SK-N-SH (cell line): ENCODE measurements around the gene SCAF1.
A peak's percentile ranks its signal among the peaks of the same experiment; 100 is the strongest.

Source experiments
- CHD2 ChIP-seq: fragments of 150-350 bp; IDR thresholded peaks from 2 replicates; pipeline ENCODE4 v1.6.1; 2018; ENCODE audit warnings: low read length; ENCODE audit not compliant: partially characterized antibody
- ELF1 ChIP-seq: IDR thresholded peaks from 2 replicates; pipeline ENCODE4 v1.4.0; 2012
- EP300 ChIP-seq, 2 experiments: IDR thresholded peaks; 2 replicates each; pipeline versions ENCODE4 v1.4.0 to v1.6.1; 2012; ENCODE audit warnings: borderline replicate concordance in 1 of 2, low read depth in 1 of 2, low read length in 1 of 2
- EZH2phosphoT487 ChIP-seq: fragments of 200-600 bp; sonication (generic); IDR thresholded peaks from 2 replicates; pipeline ENCODE4 v1.6.1; 2017; ENCODE audit warnings: low read depth, mixed run types, mild to moderate bottlenecking, antibody characterized with exemption, moderate library complexity, borderline replicate concordance
- JUND ChIP-seq: IDR thresholded peaks from 2 replicates; pipeline ENCODE4 v1.4.0; 2012
- POLR2AphosphoS5 ChIP-seq: IDR thresholded peaks from 2 replicates; pipeline ENCODE4 v1.6.1; 2012; ENCODE audit warnings: low read depth, low read length
- RAD21 ChIP-seq: IDR thresholded peaks from 2 replicates; pipeline ENCODE4 v1.6.1; 2012; ENCODE audit warnings: mild to moderate bottlenecking, low read length
- RCOR1 ChIP-seq: fragments of 150-350 bp; IDR thresholded peaks from 2 replicates; pipeline ENCODE4 v1.6.1; 2017; ENCODE audit warnings: antibody characterized with exemption, low read length
- SMC3 ChIP-seq: IDR thresholded peaks from 2 replicates; pipeline ENCODE4 v1.6.1; 2012; ENCODE audit warnings: low read depth, low read length, improper control_type of control experiment
- TEAD4 ChIP-seq: IDR thresholded peaks from 2 replicates; pipeline ENCODE4 v1.4.0; 2012; ENCODE audit warnings: mild to moderate bottlenecking, borderline replicate concordance; ENCODE audit not compliant: insufficient read depth
- TF ChIP-seq, protein P1 (sequence below): fragments of 200-600 bp; sonication (generic); IDR thresholded peaks from 2 replicates; pipeline ENCODE4 v1.6.1; 2017; ENCODE audit warnings: antibody characterized with exemption, mild to moderate bottlenecking, moderate library complexity
- TF ChIP-seq, protein P2 (sequence below): IDR thresholded peaks from 2 replicates; pipeline ENCODE4 v1.4.0; 2012; ENCODE audit warnings: low read depth
- TF ChIP-seq, protein P3 (sequence below): IDR thresholded peaks from 2 replicates; pipeline ENCODE4; 2012
- TF ChIP-seq, protein P4 (sequence below): IDR thresholded peaks from 2 replicates; pipeline ENCODE4 v1.6.1; 2012; ENCODE audit warnings: mild to moderate bottlenecking, low read depth, low read length, moderate library complexity

DNA sequence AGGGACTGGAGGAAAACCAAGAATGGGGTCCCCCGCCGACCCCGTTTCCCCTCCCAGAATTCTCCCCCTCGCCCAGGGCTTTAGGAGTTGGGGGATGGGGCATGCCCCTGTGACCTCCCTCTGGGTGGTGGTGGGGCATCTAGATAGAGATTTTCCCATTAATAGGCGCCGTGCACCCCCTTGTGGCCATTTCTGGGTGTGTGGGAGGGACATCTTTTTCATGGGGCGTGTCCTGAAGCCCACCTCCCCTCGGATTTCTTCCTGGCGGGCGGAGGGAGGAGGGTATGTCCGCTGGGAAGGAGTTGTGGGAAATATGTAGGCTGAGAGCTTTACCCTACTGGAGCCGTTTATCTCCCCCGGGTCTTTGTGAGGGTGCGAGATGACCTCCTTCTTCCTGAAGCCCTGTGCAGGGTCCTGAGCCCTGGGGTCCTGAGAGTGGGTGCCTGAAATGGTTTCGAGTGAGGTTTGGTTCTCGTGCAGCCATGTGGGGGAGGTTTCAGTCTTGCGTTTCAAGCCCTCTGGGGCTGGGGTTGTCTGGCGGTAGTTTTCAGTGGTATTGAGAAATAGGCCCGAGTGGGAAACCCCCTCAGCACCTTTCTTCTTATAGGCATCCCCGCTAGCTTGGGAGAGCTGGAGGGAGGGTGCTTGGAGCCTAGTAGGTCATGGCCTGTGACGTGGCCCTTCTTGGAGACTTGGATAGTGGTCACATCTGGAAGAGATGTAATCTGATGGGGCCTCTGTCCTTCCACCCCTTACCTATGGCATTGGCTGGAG lies 36.1 kb downstream of the SCAF1 start:
- TF ChIP-seq EP300 (IDR thresholded peaks at IDR 0.05; ENCODE audit: borderline replicate concordance in 1 of 2, low read depth in 1 of 2, low read length in 1 of 2) (no peak), POLR2AphosphoS5 (no peak), ELF1 (no peak), RAD21 (peak; percentile 60), RCOR1 (0 out of 2 replicates have a peak, but pooled peaks have one; percentile 7), EZH2phosphoT487 (no peak), SMC3 (no peak), JUND (no peak), TEAD4 (no peak), CHD2 (peak; percentile 73)
- TF ChIP-seq, protein P1, sequence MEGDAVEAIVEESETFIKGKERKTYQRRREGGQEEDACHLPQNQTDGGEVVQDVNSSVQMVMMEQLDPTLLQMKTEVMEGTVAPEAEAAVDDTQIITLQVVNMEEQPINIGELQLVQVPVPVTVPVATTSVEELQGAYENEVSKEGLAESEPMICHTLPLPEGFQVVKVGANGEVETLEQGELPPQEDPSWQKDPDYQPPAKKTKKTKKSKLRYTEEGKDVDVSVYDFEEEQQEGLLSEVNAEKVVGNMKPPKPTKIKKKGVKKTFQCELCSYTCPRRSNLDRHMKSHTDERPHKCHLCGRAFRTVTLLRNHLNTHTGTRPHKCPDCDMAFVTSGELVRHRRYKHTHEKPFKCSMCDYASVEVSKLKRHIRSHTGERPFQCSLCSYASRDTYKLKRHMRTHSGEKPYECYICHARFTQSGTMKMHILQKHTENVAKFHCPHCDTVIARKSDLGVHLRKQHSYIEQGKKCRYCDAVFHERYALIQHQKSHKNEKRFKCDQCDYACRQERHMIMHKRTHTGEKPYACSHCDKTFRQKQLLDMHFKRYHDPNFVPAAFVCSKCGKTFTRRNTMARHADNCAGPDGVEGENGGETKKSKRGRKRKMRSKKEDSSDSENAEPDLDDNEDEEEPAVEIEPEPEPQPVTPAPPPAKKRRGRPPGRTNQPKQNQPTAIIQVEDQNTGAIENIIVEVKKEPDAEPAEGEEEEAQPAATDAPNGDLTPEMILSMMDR = peak; percentile 72
- TF ChIP-seq, protein P2, sequence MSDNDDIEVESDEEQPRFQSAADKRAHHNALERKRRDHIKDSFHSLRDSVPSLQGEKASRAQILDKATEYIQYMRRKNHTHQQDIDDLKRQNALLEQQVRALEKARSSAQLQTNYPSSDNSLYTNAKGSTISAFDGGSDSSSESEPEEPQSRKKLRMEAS = no peak
- TF ChIP-seq, protein P3, sequence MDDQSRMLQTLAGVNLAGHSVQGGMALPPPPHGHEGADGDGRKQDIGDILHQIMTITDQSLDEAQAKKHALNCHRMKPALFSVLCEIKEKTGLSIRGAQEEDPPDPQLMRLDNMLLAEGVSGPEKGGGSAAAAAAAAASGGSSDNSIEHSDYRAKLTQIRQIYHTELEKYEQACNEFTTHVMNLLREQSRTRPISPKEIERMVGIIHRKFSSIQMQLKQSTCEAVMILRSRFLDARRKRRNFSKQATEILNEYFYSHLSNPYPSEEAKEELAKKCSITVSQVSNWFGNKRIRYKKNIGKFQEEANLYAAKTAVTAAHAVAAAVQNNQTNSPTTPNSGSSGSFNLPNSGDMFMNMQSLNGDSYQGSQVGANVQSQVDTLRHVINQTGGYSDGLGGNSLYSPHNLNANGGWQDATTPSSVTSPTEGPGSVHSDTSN = no peak
- TF ChIP-seq, protein P4, sequence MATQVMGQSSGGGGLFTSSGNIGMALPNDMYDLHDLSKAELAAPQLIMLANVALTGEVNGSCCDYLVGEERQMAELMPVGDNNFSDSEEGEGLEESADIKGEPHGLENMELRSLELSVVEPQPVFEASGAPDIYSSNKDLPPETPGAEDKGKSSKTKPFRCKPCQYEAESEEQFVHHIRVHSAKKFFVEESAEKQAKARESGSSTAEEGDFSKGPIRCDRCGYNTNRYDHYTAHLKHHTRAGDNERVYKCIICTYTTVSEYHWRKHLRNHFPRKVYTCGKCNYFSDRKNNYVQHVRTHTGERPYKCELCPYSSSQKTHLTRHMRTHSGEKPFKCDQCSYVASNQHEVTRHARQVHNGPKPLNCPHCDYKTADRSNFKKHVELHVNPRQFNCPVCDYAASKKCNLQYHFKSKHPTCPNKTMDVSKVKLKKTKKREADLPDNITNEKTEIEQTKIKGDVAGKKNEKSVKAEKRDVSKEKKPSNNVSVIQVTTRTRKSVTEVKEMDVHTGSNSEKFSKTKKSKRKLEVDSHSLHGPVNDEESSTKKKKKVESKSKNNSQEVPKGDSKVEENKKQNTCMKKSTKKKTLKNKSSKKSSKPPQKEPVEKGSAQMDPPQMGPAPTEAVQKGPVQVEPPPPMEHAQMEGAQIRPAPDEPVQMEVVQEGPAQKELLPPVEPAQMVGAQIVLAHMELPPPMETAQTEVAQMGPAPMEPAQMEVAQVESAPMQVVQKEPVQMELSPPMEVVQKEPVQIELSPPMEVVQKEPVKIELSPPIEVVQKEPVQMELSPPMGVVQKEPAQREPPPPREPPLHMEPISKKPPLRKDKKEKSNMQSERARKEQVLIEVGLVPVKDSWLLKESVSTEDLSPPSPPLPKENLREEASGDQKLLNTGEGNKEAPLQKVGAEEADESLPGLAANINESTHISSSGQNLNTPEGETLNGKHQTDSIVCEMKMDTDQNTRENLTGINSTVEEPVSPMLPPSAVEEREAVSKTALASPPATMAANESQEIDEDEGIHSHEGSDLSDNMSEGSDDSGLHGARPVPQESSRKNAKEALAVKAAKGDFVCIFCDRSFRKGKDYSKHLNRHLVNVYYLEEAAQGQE = no peak
